Neural progenitor cell (in vitro differentiated cells): ENCODE measurements around the gene PCDHB16. TPM values are rescaled to one million over a fixed set of nuclear protein-coding genes. Genes with fewer than 3 reads are reported as not detected.
"Not testable (repeated sequence)": the region's sequence is repeated elsewhere in the genome, so short reads cannot be mapped to it uniquely, and the experiment has no call there.

Source experiments
- DNase-seq: peaks from one replicate; pipeline ENCODE4 v3.0.0-alpha.2; 2016; ENCODE audit warnings: low spot score
- H2AFZ ChIP-seq: fragments of 200-600 bp; sonication (generic); replicated peaks from 2 replicates; pipeline ENCODE4 v1.6.1; 2016; ENCODE audit warnings: antibody characterized with exemption
- H3F3A ChIP-seq: fragments of 200-600 bp; sonication (generic); 2 replicates; pipeline ENCODE4 v1.6.1; 2016; ENCODE audit warnings: antibody characterized with exemption, low read depth
- H3K27ac ChIP-seq: fragments of 200-600 bp; sonication (generic); 2 replicates; pipeline ENCODE4 v1.5.1; 2016; ENCODE audit warnings: mild to moderate bottlenecking
- H3K27me3 ChIP-seq: fragments of 200-600 bp; sonication (generic); 2 replicates; pipeline ENCODE4 v1.6.1; 2016; ENCODE audit warnings: mild to moderate bottlenecking, moderate library complexity
- H3K36me3 ChIP-seq: fragments of 200-600 bp; sonication (generic); 2 replicates; pipeline ENCODE4 v1.5.1; 2016
- H3K4me1 ChIP-seq: fragments of 200-600 bp; sonication (generic); 2 replicates; pipeline ENCODE4 v1.6.1; 2016; ENCODE audit warnings: mixed run types
- H3K4me2 ChIP-seq: fragments of 200-600 bp; sonication (generic); 2 replicates; pipeline ENCODE4 v1.6.1; 2016
- H3K4me3 ChIP-seq: fragments of 200-600 bp; sonication (generic); 2 replicates; pipeline ENCODE4 v1.5.1; 2016
- H3K79me2 ChIP-seq: fragments of 200-600 bp; sonication (generic); 2 replicates; pipeline ENCODE4 v1.6.1; 2016; ENCODE audit warnings: low read depth
- H3K9ac ChIP-seq: fragments of 200-600 bp; sonication (generic); 2 replicates; pipeline ENCODE4 v1.6.1; 2016
- H3K9me3 ChIP-seq: fragments of 200-600 bp; sonication (generic); 2 replicates; pipeline ENCODE4 v1.5.1; 2016; ENCODE audit warnings: low read depth
- H4K20me1 ChIP-seq: fragments of 200-600 bp; sonication (generic); 2 replicates; pipeline ENCODE4 v1.6.1; 2016; ENCODE audit warnings: low read depth
- H3K27ac Mint-ChIP-seq: 3 replicates; pipeline ENCODE4 v1.8.0; 2021; ENCODE audit warnings: mixed read lengths
- H3K27me3 Mint-ChIP-seq: 2 replicates; pipeline ENCODE4 v1.8.0; 2022; ENCODE audit warnings: low read depth, mild to moderate bottlenecking, inconsistent platforms, moderate library complexity, mixed read lengths; ENCODE audit not compliant: insufficient read depth
- H3K36me3 Mint-ChIP-seq: 3 replicates; pipeline ENCODE4 v1.8.0; 2021; ENCODE audit warnings: mixed read lengths
- H3K4me1 Mint-ChIP-seq: 3 replicates; pipeline ENCODE4 v1.8.0; 2021; ENCODE audit warnings: mixed read lengths
- H3K4me3 Mint-ChIP-seq: 3 replicates; pipeline ENCODE4 v1.8.0; 2021; ENCODE audit warnings: mild to moderate bottlenecking, moderate library complexity, mixed read lengths
- H3K9me3 Mint-ChIP-seq: 3 replicates; pipeline ENCODE4 v1.8.0; 2020; ENCODE audit warnings: mixed read lengths
- CTCF ChIP-seq: fragments of 200-600 bp; sonication (generic); IDR thresholded peaks from 2 replicates; pipeline ENCODE4 v1.5.1; 2017; ENCODE audit warnings: antibody characterized with exemption, mild to moderate bottlenecking
- EZH2 ChIP-seq: fragments of 200-600 bp; sonication (generic); IDR thresholded peaks from 2 replicates; pipeline ENCODE4 v1.6.1; 2017; ENCODE audit warnings: antibody characterized with exemption, mild to moderate bottlenecking, moderate library complexity
- EZH2phosphoT487 ChIP-seq: fragments of 200-600 bp; sonication (generic); IDR thresholded peaks from 2 replicates; pipeline ENCODE4 v1.6.1; 2017; ENCODE audit warnings: antibody characterized with exemption
- total RNA-seq: library from RNA; depleted of rRNA; stranded (reverse); fragments of >200 nt; gene quantifications from 2 replicates; pipeline ENCODE4 v1.2.3, GENCODE V29; 2015; ENCODE audit warnings: low replicate concordance

PCDHB16 gene
- total RNA-seq, 1 donor from 2014 or later: 4.5 TPM

GRCh38 chr5:141208478-141208877 is 26.3 kb downstream of the PCDHB16 start, which contains the start of gene PCDHB12:
Gene PCDHB12, plus strand, starts transcription at chr5:141208719. Its CDS starts 189 bp downstream, at chr5:141208908.
- no peak for TF ChIP-seq EZH2
- peak; percentile 47 for TF ChIP-seq CTCF
- no peak for TF ChIP-seq EZH2phosphoT487
- no peaks in the 10 kb centered on the region for H3K9me3 ChIP-seq
- H3K4me3 ChIP-seq: no peak within 1 kb of the TSS
- Mint-ChIP-seq H3K36me3 (peaks cover 8% of the 10 kb centered on the region), H3K4me3 (no peak within 1 kb of the TSS), H3K4me1 (no peaks in the 10 kb centered on the region), H3K27ac (no peak within 1 kb of the TSS), H3K27me3 (no peaks in the 10 kb centered on the region), H3K9me3 (peaks cover 46% of the 10 kb centered on the region)
- DNase-seq: peak; percentile 22
- no peaks in the 10 kb centered on the region for H3K36me3 ChIP-seq
- no peak within 1 kb of the TSS for H2AFZ ChIP-seq
- no peaks in the 10 kb centered on the region for H4K20me1 ChIP-seq
- H3K4me1 ChIP-seq: no peaks in the 10 kb centered on the region
- no peaks in the 10 kb centered on the region for H3K27me3 ChIP-seq
- no peak within 1 kb of the TSS for H3K4me2 ChIP-seq
- no peaks in the 10 kb centered on the region for H3K79me2 ChIP-seq
- H3K27ac ChIP-seq: no peak within 1 kb of the TSS
- no peaks in the 10 kb centered on the region for H3F3A ChIP-seq
- no peak within 1 kb of the TSS for H3K9ac ChIP-seq

- not testable (repeated sequence) for H3K36me3 ChIP-seq, H3K4me1 ChIP-seq, H3K79me2 ChIP-seq, H3K27ac ChIP-seq, DNase-seq, H3K9ac ChIP-seq, H3K27me3 ChIP-seq, H2AFZ ChIP-seq, H3K4me3 ChIP-seq, H3F3A ChIP-seq, H3K4me2 ChIP-seq, H4K20me1 ChIP-seq, H3K4me1 Mint-ChIP-seq, H3K27me3 Mint-ChIP-seq, H3K27ac Mint-ChIP-seq, H3K4me3 Mint-ChIP-seq, H3K9me3 ChIP-seq
- Mint-ChIP-seq H3K36me3 (peaks cover 14% of the 10 kb centered on the region), H3K9me3 (peaks cover 53% of the 10 kb centered on the region)
Observed at GRCh38 chr5:141210281-141210680, 28.1 kb downstream of the PCDHB16 start.

- Mint-ChIP-seq H3K36me3 (peaks cover 13% of the 10 kb centered on the region), H3K9me3 (peaks cover 51% of the 10 kb centered on the region)
- H4K20me1 ChIP-seq, H3K27ac Mint-ChIP-seq, H3K27ac ChIP-seq, DNase-seq, H3K36me3 ChIP-seq, H3F3A ChIP-seq, H3K4me3 Mint-ChIP-seq, H2AFZ ChIP-seq, H3K9ac ChIP-seq, H3K4me1 Mint-ChIP-seq, H3K27me3 Mint-ChIP-seq, H3K79me2 ChIP-seq, H3K9me3 ChIP-seq, H3K27me3 ChIP-seq, H3K4me1 ChIP-seq, H3K4me2 ChIP-seq, H3K4me3 ChIP-seq: not testable (repeated sequence)
Observed at GRCh38 chr5:141210849-141211248, 28.7 kb downstream of the PCDHB16 start.

- H3K9ac ChIP-seq, H3K79me2 ChIP-seq, H3K27me3 Mint-ChIP-seq, H3K4me3 Mint-ChIP-seq, H3F3A ChIP-seq, H3K9me3 ChIP-seq, H3K27ac Mint-ChIP-seq, H3K4me2 ChIP-seq, H3K4me3 ChIP-seq, H3K27me3 ChIP-seq, H3K4me1 ChIP-seq, H3K4me1 Mint-ChIP-seq, H3K27ac ChIP-seq, H4K20me1 ChIP-seq, H3K36me3 ChIP-seq: not testable (repeated sequence)
- peak; percentile 58 for TF ChIP-seq CTCF
- Mint-ChIP-seq H3K9me3 (peaks cover 55% of the 10 kb centered on the region), H3K36me3 (peaks cover 14% of the 10 kb centered on the region)
- DNase-seq: peak; percentile 63
- H2AFZ ChIP-seq: peak within 1 kb of the TSS; percentile 63
Observed at GRCh38 chr5:141213656-141214339, 31.6 kb downstream of the PCDHB16 start, which contains the start of gene PCDHB13. Gene PCDHB13, plus strand, starts transcription at chr5:141213919. Its CDS starts 205 bp downstream, at chr5:141214124.

- not testable (repeated sequence) for H3K4me2 ChIP-seq, DNase-seq, H3K9ac ChIP-seq, H3K9me3 ChIP-seq, H3K4me1 ChIP-seq, H3F3A ChIP-seq, H2AFZ ChIP-seq, H3K4me3 ChIP-seq, H3K4me1 Mint-ChIP-seq, H3K27ac ChIP-seq, H4K20me1 ChIP-seq, H3K27ac Mint-ChIP-seq, H3K36me3 ChIP-seq, H3K27me3 Mint-ChIP-seq, H3K27me3 ChIP-seq, H3K4me3 Mint-ChIP-seq, H3K79me2 ChIP-seq
- peaks cover 14% of the 10 kb centered on the region for H3K36me3 Mint-ChIP-seq
- H3K9me3 Mint-ChIP-seq: peaks cover 48% of the 10 kb centered on the region
Observed at GRCh38 chr5:141214583-141214982, 32.4 kb downstream of the PCDHB16 start.

- H3K27me3 ChIP-seq, H3K4me3 ChIP-seq, H4K20me1 ChIP-seq, H3K27me3 Mint-ChIP-seq, H3K9me3 ChIP-seq, H2AFZ ChIP-seq, H3K4me1 Mint-ChIP-seq, H3K9ac ChIP-seq, H3K27ac ChIP-seq, H3K4me1 ChIP-seq, H3K4me2 ChIP-seq, DNase-seq, H3K36me3 ChIP-seq, H3K4me3 Mint-ChIP-seq, H3K79me2 ChIP-seq, H3F3A ChIP-seq, H3K27ac Mint-ChIP-seq: not testable (repeated sequence)
- H3K36me3 Mint-ChIP-seq: peaks cover 10% of the 10 kb centered on the region
- H3K9me3 Mint-ChIP-seq: peaks cover 41% of the 10 kb centered on the region
Observed at GRCh38 chr5:141215504-141215903, 33.3 kb downstream of the PCDHB16 start.
